HG03103 (cell line): Measurements from ENCODE around the gene TRPC4.
"Not testable (repeated sequence)": the region's sequence is repeated elsewhere in the genome, so short reads cannot be mapped to it uniquely, and the experiment has no call there.

Source experiments
- ATAC-seq: cut with Tn5 transposase; IDR thresholded peaks from one replicate; pipeline ENCODE4 v1.9.1; 2021; ENCODE audit warnings: low read depth; ENCODE audit not compliant: unreplicated experiment

Gene TRPC4

GRCh38 chr13:37835392-37835791 is 34.2 kb downstream of the TRPC4 start:
- no peak for ATAC-seq

DNA sequence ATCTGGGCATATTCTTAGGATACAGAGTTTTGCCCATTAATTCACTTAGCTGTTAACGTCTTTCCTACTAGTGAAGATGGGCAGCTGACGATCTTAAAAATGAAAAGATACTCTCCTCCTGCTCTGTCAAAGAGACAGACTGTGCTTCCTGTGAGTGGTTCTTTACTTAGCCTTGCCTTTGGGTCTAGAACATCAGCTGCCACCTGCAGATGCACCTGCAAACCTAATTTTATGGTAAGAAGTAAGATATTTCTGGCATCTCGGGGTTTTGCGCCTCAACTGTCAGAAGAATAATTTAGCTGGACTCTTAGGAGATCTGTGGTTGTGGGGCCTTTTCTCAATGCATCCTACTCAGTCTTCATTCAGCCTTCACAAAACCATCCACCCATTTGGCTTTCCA is 36.2 kb downstream of the TRPC4 start:
- ATAC-seq, result no peak

DNA sequence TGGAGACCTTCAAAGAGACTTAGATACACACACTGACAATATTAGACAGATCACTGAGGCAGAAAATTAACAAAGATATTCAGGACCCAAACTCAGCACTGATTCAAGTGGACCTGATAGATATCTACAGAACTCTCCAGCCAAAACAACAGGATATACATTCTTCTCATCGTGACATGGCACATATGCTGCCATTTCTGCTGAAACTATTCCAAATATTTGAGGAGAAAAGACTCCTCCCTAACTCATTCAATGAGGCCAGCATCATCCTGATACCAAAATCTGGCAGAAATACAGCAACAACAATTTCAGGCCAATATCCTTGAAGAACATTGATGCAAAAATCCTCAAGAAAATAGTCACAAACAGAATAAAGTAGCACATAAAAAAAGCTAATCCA is 53.3 kb downstream of the TRPC4 start:
- no peak for ATAC-seq

GRCh38 chr13:37811441-37811840 is 58.1 kb downstream of the TRPC4 start:
- ATAC-seq, result no peak

- no peak for ATAC-seq
Measured at GRCh38 chr13:37806666-37807065, 62.9 kb downstream of the TRPC4 start.

GRCh38 chr13:37797631-37798030 is 71.9 kb downstream of the TRPC4 start:
- ATAC-seq, result no peak

GRCh38 chr13:37796795-37797194 is 72.8 kb downstream of the TRPC4 start:
- not testable (repeated sequence) for ATAC-seq

DNA sequence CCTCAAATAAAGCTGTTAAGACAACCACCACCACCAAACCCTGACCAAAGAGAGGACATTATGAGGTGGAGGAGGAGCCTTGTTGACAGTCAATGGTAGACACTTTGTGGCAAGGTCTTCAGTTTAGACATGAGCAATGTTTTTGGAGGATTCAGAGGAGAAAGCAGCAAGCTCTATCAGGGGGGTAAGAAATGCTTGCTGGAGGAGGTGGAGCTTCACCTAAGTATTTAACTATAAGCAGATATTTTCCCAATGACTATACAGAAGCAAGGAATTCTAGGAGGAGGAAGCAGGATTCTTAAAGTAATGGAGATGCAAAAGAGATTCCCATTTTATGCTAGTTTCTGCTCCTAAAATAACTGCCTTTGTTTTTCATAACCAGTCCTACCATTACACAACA is 74.2 kb downstream of the TRPC4 start:
- no peak for ATAC-seq

DNA sequence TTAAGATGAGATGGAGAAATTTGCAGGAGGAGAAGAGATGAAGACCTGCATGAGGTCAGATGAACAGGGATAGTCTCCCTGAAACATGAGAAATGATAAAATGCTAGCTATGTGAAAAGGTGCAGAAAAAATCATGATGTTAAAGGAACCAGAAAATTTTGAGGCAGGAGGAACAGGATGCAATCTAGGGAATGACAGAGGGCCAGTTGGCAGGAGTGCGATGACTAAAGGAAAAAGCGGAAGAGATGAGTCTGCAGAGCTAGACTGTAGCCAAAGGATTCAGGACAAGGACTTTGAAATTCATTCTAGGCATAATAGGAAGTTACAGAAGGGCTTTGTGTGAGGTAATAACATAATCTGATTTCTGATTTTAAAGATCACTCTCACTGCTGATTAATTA is 77.9 kb downstream of the TRPC4 start:
- no peak for ATAC-seq

GRCh38 chr13:37788346-37788745 is 81.2 kb downstream of the TRPC4 start:
- ATAC-seq, result no peak

DNA sequence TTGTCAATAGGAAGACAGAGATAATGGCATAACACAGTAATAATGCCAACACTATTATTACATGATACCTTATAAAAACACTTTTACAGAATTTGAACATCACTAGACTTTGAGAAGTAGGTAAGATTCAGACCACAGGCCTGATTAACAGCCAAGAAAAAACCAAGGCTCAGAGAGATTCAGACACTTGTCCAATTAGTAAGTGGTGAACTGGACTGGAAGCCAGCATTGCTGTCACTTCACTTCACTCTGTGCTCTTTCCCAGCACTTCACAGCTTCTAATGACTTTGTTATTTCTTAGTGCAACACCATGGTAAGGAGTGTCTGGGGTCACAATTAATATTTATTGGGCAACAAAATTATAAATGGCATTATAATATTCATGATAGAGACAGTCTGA is 91.9 kb downstream of the TRPC4 start:
- no peak for ATAC-seq

- no peak for ATAC-seq
Measured at GRCh38 chr13:37775871-37776270, 93.7 kb downstream of the TRPC4 start.

DNA sequence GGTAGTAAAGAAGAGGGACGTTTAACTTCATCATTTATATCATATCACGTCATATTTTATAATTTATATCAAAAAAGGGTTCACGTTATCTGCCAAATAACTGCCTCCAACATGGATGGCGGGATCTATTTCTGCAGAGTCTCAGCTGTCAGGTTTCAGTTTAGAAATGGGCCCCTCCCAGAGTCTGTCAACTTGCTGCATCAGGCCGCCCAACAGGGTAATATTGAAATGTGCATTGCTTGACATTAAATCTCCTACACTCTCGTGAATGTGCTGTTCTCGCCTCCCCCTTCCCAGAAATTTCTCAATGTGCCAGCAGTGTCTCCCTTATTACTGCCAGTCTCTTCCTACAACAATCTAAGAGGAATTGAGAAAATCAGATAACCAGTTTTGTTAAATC is 96.9 kb downstream of the TRPC4 start:
- ATAC-seq, result no peak

DNA sequence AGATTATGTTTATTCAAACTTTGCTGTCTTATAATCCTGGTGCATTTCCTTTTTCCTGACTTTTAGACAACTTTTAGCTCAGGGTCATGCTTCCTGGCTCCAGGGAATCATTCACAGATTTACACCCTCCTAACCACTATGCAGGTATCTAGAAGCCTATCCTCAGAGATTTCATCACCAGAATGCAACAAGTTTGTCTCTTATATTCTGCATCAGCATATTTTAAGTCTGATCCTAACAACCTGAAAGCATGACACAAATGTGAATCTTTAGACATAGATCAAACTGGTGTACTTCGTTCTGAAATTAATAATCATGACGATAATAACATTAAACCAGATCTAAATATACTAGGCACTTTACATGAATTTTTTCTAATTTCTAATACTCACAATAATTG is 100.0 kb downstream of the TRPC4 start:
- no peak for ATAC-seq

GRCh38 chr13:37769078-37769477 is 100.5 kb downstream of the TRPC4 start:
- ATAC-seq, result no peak

GRCh38 chr13:37766502-37766901 is 103.1 kb downstream of the TRPC4 start:
- no peak for ATAC-seq

- no peak for ATAC-seq
Measured at GRCh38 chr13:37755349-37755748, 114.2 kb downstream of the TRPC4 start.

DNA sequence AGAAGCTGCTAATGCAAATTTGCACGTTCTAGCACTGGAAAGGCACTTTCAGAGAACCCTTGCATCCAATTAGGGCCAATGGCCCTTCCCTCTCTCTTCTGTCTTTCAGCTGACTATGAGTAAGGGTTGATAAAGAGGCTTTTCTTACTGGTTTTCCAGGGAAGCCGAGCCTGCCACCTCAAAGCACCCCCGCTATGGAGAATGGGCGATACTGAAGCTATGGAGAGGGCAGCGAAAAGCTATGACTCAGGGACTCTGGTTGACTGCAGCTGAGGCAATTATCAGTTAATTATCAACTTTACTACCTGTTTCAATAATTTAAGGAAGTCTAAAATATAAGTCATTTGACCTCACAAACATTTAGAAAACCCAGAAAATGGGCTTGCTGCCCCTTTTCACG is 115.8 kb downstream of the TRPC4 start:
- no peak for ATAC-seq

GRCh38 chr13:37752146-37752545 is 117.4 kb downstream of the TRPC4 start:
- ATAC-seq, result no peak

- no peak for ATAC-seq
Measured at GRCh38 chr13:37751025-37751424, 118.5 kb downstream of the TRPC4 start.

GRCh38 chr13:37748913-37749312 is 120.7 kb downstream of the TRPC4 start:
- ATAC-seq, result no peak

- no peak for ATAC-seq
Measured at GRCh38 chr13:37747071-37747612, 122.4 kb downstream of the TRPC4 start.

- ATAC-seq, result no peak
Measured at GRCh38 chr13:37741536-37741935, 128.0 kb downstream of the TRPC4 start.
